HCT116 (cell line): ENCODE results near the gene GAD1.

Experiments used
- CTCF ChIP-seq, 3 experiments: fragments of 200-600 bp in 1 of 3; sonication (generic) in 1 of 3; IDR thresholded peaks in 2 of 3; conservative IDR thresholded peaks in 1 of 3; 2 replicates each; pipeline ENCODE4 v1.5.1; 2012 to 2017; ENCODE audit warnings: low read depth in 2 of 3, low read length in 2 of 3, antibody characterized with exemption in 1 of 3, borderline replicate concordance in 1 of 3, control low read depth in 1 of 3, mild to moderate bottlenecking in 1 of 3, mixed read lengths in 1 of 3, mixed run types in 1 of 3, moderate library complexity in 1 of 3; ENCODE audit not compliant: insufficient read depth in 1 of 3
- POLR2A ChIP-seq: IDR thresholded peaks from 2 replicates; pipeline ENCODE4 v1.7.0; 2011; ENCODE audit warnings: borderline replicate concordance; ENCODE audit not compliant: insufficient read depth, insufficient read length; ENCODE audit errors: extremely low read depth
- POLR2AphosphoS5 ChIP-seq: IDR thresholded peaks from 2 replicates; pipeline ENCODE4 v1.6.1; 2011; ENCODE audit warnings: mild to moderate bottlenecking, low read depth, low read length, moderate library complexity
- RAD21 ChIP-seq: IDR thresholded peaks from 2 replicates; pipeline ENCODE4 v1.6.1; 2012; ENCODE audit warnings: low read depth, mild to moderate bottlenecking
- SRF ChIP-seq: IDR thresholded peaks from 2 replicates; pipeline ENCODE4 v1.6.1; 2012; ENCODE audit warnings: low read depth
- TF ChIP-seq, protein P1 (sequence below): IDR thresholded peaks from 2 replicates; pipeline ENCODE4 v1.6.1; 2011; ENCODE audit warnings: mild to moderate bottlenecking, low read length, moderate library complexity; ENCODE audit not compliant: insufficient replicate concordance; ENCODE audit errors: extremely low read depth

DNA sequence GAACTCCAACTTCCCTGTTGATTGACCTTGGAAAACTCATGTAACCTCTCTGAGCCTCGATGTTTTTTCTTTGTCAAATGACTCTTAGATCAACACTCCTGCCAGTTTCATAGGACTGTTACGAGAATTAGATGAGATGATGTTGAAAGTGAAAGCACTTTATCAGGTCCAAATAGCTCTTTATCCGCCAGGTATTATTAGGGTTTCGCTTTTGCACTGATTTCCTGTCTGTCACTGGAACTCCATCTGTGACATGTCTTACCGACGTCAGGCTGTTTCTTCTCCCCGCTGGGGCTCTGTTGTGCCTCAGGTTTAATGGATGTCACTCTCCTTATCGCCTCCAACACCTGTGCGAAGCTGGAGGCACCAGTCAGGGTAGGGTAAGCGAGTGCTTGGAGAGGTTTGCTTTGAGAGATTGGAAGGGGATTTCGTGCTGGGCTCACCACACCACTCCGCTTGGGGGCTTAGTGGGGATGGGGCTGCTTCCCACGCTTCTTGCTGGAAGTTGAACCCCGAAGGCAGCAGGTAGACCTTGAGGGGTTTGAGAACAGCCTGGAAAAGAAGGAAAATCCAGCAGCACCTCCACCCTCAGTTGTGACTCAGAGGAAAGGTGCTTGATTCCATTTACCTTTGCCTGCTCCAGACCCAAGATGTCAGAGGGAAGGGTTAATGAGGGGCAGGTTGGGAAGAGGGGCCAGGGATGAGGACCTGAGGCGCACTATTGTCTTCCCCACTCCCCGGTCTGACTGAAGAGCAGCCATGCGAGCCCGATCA is 4.3 kb downstream of the GAD1 start:
- TF ChIP-seq CTCF (IDR thresholded peaks at IDR 0.05 in 2 of 3, conservative IDR thresholded peaks at IDR 0.05 in 1 of 3; ENCODE audit: borderline replicate concordance in 1 of 3, insufficient read depth in 1 of 3, low read depth in 2 of 3, low read length in 2 of 3) (no peak), SRF (no peak), POLR2A (no peak), RAD21 (no peak), POLR2AphosphoS5 (no peak)
- TF ChIP-seq, protein P1, sequence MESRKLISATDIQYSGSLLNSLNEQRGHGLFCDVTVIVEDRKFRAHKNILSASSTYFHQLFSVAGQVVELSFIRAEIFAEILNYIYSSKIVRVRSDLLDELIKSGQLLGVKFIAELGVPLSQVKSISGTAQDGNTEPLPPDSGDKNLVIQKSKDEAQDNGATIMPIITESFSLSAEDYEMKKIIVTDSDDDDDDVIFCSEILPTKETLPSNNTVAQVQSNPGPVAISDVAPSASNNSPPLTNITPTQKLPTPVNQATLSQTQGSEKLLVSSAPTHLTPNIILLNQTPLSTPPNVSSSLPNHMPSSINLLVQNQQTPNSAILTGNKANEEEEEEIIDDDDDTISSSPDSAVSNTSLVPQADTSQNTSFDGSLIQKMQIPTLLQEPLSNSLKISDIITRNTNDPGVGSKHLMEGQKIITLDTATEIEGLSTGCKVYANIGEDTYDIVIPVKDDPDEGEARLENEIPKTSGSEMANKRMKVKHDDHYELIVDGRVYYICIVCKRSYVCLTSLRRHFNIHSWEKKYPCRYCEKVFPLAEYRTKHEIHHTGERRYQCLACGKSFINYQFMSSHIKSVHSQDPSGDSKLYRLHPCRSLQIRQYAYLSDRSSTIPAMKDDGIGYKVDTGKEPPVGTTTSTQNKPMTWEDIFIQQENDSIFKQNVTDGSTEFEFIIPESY, result no peak
